HG03095 (cell line): Measurements from ENCODE around the gene ETNK1.

ENCODE experiments used
- ATAC-seq: cut with Tn5 transposase; IDR thresholded peaks from one replicate; pipeline ENCODE4 v1.9.1; 2021; ENCODE audit warnings: moderate library complexity; ENCODE audit not compliant: unreplicated experiment

The ETNK1 gene

GRCh38 chr12:22631863-22632463, 7.0 kb downstream of the ETNK1 start:
- no peak for ATAC-seq

- no peak for ATAC-seq
Measured at GRCh38 chr12:22634883-22635282, 9.9 kb downstream of the ETNK1 start.

GRCh38 chr12:22635812-22636211, 10.8 kb downstream of the ETNK1 start:
- no peak for ATAC-seq

- ATAC-seq: no peak
Measured at GRCh38 chr12:22640851-22641250, 15.9 kb downstream of the ETNK1 start.

GRCh38 chr12:22641353-22642053, 16.5 kb downstream of the ETNK1 start:
- no peak for ATAC-seq

GRCh38 chr12:22648668-22649067, 23.7 kb downstream of the ETNK1 start:
- ATAC-seq: no peak

GRCh38 chr12:22653075-22653474, 28.1 kb downstream of the ETNK1 start:
- ATAC-seq: no peak

GRCh38 chr12:22653791-22654190, 28.8 kb downstream of the ETNK1 start:
- ATAC-seq: no peak

GRCh38 chr12:22656376-22656775, 31.4 kb downstream of the ETNK1 start:
- ATAC-seq: no peak

- ATAC-seq: no peak
Measured at GRCh38 chr12:22656831-22657230, 31.9 kb downstream of the ETNK1 start.

GRCh38 chr12:22657538-22657937, 32.6 kb downstream of the ETNK1 start:
- no peak for ATAC-seq

GRCh38 chr12:22658214-22658613, 33.2 kb downstream of the ETNK1 start:
- no peak for ATAC-seq

GRCh38 chr12:22662356-22662755, 37.4 kb downstream of the ETNK1 start:
- ATAC-seq: no peak

GRCh38 chr12:22665476-22665875, 40.5 kb downstream of the ETNK1 start:
- no peak for ATAC-seq

GRCh38 chr12:22667122-22667521, 42.2 kb downstream of the ETNK1 start:
- no peak for ATAC-seq

- no peak for ATAC-seq
Measured at GRCh38 chr12:22668441-22668840, 43.5 kb downstream of the ETNK1 start.

- ATAC-seq: no peak
Measured at GRCh38 chr12:22670762-22671161, 45.8 kb downstream of the ETNK1 start.

GRCh38 chr12:22672951-22673350, 48.0 kb downstream of the ETNK1 start:
- no peak for ATAC-seq

- no peak for ATAC-seq
Measured at GRCh38 chr12:22677781-22678574, 53.0 kb downstream of the ETNK1 start.

GRCh38 chr12:22682663-22683062, 57.7 kb downstream of the ETNK1 start:
- ATAC-seq: no peak

- no peak for ATAC-seq
Measured at GRCh38 chr12:22683131-22683530, 58.2 kb downstream of the ETNK1 start.
